ENCODE data around the gene F8. TPM values are rescaled to one million over a fixed set of nuclear protein-coding genes. Genes with fewer than 3 reads are reported as not detected.
"Not testable (repeated sequence)": the region's sequence is repeated elsewhere in the genome, so short reads cannot be mapped to it uniquely, and the experiment has no call there.

F8 gene
- total RNA-seq, 3 donors from 2014 or later (not counting 1 experiment from before 2014, with no cell fraction given): 1.4 to 4.6 (median 2.8) TPM

GRCh38 chrX:154890990-154891639 is 131.4 kb downstream of the F8 start:
- WGBS (ENCODE audit: insufficient coverage): no CpG with 5 or more reads among the region's 1 CpG
- no peak overlapping the region for H3K27ac Mint-ChIP-seq

DNA sequence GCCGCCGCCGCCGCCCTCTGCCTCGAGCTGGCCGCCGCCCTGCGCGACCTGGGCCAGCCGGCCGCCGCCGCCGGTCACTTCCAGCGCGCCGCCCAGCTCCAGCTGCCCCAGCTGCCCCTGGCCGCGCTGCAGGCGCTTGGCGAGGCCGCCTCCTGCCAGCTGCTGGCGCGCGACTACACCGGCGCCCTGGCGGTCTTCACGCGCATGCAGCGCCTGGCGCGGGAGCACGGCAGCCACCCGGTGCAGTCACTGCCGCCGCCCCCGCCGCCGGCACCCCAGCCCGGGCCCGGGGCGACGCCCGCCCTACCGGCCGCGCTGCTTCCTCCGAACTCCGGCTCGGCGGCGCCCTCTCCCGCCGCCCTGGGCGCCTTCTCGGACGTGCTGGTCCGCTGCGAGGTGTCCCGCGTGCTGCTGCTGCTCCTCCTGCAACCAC is 135.7 kb downstream of the F8 start:
- DNase-seq; H3K27ac Mint-ChIP-seq; H3K9me3 Mint-ChIP-seq; H3K4me1 ChIP-seq (ENCODE audit: control insufficient read depth, insufficient read depth, low read length); H3K27me3 Mint-ChIP-seq (ENCODE audit: low read depth in 2 of 2); H3K9me3 ChIP-seq (ENCODE audit: control insufficient read depth, insufficient read depth, low read length); H3K4me1 Mint-ChIP-seq; H3K4me3 Mint-ChIP-seq; H3K27ac ChIP-seq (ENCODE audit: low read length); H3K4me3 ChIP-seq (ENCODE audit: low read length); H3K27me3 ChIP-seq (ENCODE audit: control insufficient read depth, insufficient read depth, low read length); H3K36me3 ChIP-seq (ENCODE audit: control insufficient read depth, insufficient read depth, low read length); H3K36me3 Mint-ChIP-seq; intact Hi-C loops (cut with micrococcal nuclease): not testable (repeated sequence)
- WGBS (ENCODE audit: insufficient coverage): no CpG with 5 or more reads among the region's 62 CpGs
- ATAC-seq: peak; percentile 61 to 68 (median 67)

More at GRCh38 chrX:154890990-154891639, 131.4 kb downstream of the F8 start:
- H3K27me3 ChIP-seq (ENCODE audit: control insufficient read depth, insufficient read depth, low read length): no peaks in the 10 kb centered on the region
- no peak overlapping the region for H3K27ac ChIP-seq (ENCODE audit: low read length)
- Mint-ChIP-seq H3K36me3 (no peaks in the 10 kb centered on the region), H3K9me3 (no peaks in the 10 kb centered on the region), H3K4me3 (no peak overlapping the region), H3K27me3 (ENCODE audit: low read depth in 2 of 2) (no peaks in the 10 kb centered on the region), H3K4me1 (peaks cover 8 to 12% of the 10 kb centered on the region in 2 donors)
- H3K9me3 ChIP-seq (ENCODE audit: control insufficient read depth, insufficient read depth, low read length): no peaks in the 10 kb centered on the region
- intact Hi-C loops (cut with micrococcal nuclease): no loop called here
- no peaks in the 10 kb centered on the region for H3K4me1 ChIP-seq (ENCODE audit: control insufficient read depth, insufficient read depth, low read length)
- H3K36me3 ChIP-seq (ENCODE audit: control insufficient read depth, insufficient read depth, low read length): no peaks in the 10 kb centered on the region
- TF ChIP-seq, protein P1, sequence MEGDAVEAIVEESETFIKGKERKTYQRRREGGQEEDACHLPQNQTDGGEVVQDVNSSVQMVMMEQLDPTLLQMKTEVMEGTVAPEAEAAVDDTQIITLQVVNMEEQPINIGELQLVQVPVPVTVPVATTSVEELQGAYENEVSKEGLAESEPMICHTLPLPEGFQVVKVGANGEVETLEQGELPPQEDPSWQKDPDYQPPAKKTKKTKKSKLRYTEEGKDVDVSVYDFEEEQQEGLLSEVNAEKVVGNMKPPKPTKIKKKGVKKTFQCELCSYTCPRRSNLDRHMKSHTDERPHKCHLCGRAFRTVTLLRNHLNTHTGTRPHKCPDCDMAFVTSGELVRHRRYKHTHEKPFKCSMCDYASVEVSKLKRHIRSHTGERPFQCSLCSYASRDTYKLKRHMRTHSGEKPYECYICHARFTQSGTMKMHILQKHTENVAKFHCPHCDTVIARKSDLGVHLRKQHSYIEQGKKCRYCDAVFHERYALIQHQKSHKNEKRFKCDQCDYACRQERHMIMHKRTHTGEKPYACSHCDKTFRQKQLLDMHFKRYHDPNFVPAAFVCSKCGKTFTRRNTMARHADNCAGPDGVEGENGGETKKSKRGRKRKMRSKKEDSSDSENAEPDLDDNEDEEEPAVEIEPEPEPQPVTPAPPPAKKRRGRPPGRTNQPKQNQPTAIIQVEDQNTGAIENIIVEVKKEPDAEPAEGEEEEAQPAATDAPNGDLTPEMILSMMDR (IDR thresholded peaks at IDR 0.05): no peak
- ATAC-seq: no peak
- no peak overlapping the region for H3K4me3 ChIP-seq (ENCODE audit: low read length)
- no peak for DNase-seq

- H3K27me3 Mint-ChIP-seq (ENCODE audit: low read depth in 2 of 2); H3K4me3 Mint-ChIP-seq; H3K27ac Mint-ChIP-seq; intact Hi-C loops (cut with micrococcal nuclease); H3K4me1 Mint-ChIP-seq; H3K4me1 ChIP-seq (ENCODE audit: control insufficient read depth, insufficient read depth, low read length); H3K36me3 Mint-ChIP-seq; H3K9me3 ChIP-seq (ENCODE audit: control insufficient read depth, insufficient read depth, low read length); H3K36me3 ChIP-seq (ENCODE audit: control insufficient read depth, insufficient read depth, low read length); DNase-seq; H3K27me3 ChIP-seq (ENCODE audit: control insufficient read depth, insufficient read depth, low read length); H3K9me3 Mint-ChIP-seq; H3K27ac ChIP-seq (ENCODE audit: low read length): not testable (repeated sequence)
- WGBS (ENCODE audit: insufficient coverage): no CpG with 5 or more reads among the region's 91 CpGs
- H3K4me3 ChIP-seq (ENCODE audit: low read length): peak within 1 kb of the TSS; percentile 30
- ATAC-seq: peak; percentile 60 to 77 (median 71)
Observed at GRCh38 chrX:154886069-154886788, 136.3 kb downstream of the F8 start, which contains the start of gene F8A1. F8A1 (plus strand) TSS chrX:154886355; CDS start chrX:154886375, 20 bp downstream.

- H3K4me3 ChIP-seq (ENCODE audit: low read length); H3K27me3 ChIP-seq (ENCODE audit: control insufficient read depth, insufficient read depth, low read length); H3K36me3 ChIP-seq (ENCODE audit: control insufficient read depth, insufficient read depth, low read length); H3K9me3 ChIP-seq (ENCODE audit: control insufficient read depth, insufficient read depth, low read length); H3K27ac Mint-ChIP-seq; H3K4me1 ChIP-seq (ENCODE audit: control insufficient read depth, insufficient read depth, low read length); H3K36me3 Mint-ChIP-seq; H3K27me3 Mint-ChIP-seq (ENCODE audit: low read depth in 2 of 2); H3K4me1 Mint-ChIP-seq; H3K27ac ChIP-seq (ENCODE audit: low read length); H3K4me3 Mint-ChIP-seq; H3K9me3 Mint-ChIP-seq; intact Hi-C loops (cut with micrococcal nuclease); DNase-seq: not testable (repeated sequence)
- no CpG with 5 or more reads among the region's 14 CpGs for WGBS (ENCODE audit: insufficient coverage)
- ATAC-seq: peak in 1 of 3 donors; percentile 44
Observed at GRCh38 chrX:154885549-154885948, 137.0 kb downstream of the F8 start.

DNA sequence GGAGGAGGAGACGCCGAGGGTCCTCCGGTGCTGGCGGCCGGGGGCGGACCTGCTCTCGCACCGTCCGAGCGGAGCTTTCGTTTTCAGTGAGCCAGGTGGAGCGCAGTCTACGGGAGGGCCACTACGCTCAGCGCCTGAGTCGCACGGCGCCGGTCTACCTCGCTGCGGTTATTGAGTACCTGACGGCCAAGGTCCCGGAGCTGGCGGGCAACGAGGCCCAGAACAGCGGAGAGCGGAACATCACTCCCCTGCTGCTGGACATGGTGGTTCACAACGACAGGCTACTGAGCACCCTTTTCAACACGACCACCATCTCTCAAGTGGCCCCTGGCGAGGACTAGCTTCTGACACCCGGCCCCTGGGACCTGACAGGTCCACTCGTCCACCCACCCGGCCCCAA is 137.5 kb downstream of the F8 start:
- H3K36me3 Mint-ChIP-seq; H3K27me3 ChIP-seq (ENCODE audit: control insufficient read depth, insufficient read depth, low read length); H3K4me1 Mint-ChIP-seq; H3K4me3 Mint-ChIP-seq; H3K4me3 ChIP-seq (ENCODE audit: low read length); H3K27ac Mint-ChIP-seq; H3K9me3 Mint-ChIP-seq; H3K27me3 Mint-ChIP-seq (ENCODE audit: low read depth in 2 of 2); H3K36me3 ChIP-seq (ENCODE audit: control insufficient read depth, insufficient read depth, low read length); H3K4me1 ChIP-seq (ENCODE audit: control insufficient read depth, insufficient read depth, low read length); intact Hi-C loops (cut with micrococcal nuclease); DNase-seq; H3K9me3 ChIP-seq (ENCODE audit: control insufficient read depth, insufficient read depth, low read length); H3K27ac ChIP-seq (ENCODE audit: low read length); ATAC-seq: not testable (repeated sequence)
- no CpG with 5 or more reads among the region's 33 CpGs for WGBS (ENCODE audit: insufficient coverage)

GRCh38 chrX:154884069-154884468 is 138.5 kb downstream of the F8 start:
- H3K9me3 ChIP-seq (ENCODE audit: control insufficient read depth, insufficient read depth, low read length); H3K4me1 ChIP-seq (ENCODE audit: control insufficient read depth, insufficient read depth, low read length); intact Hi-C loops (cut with micrococcal nuclease); H3K4me1 Mint-ChIP-seq; H3K4me3 Mint-ChIP-seq; H3K27me3 ChIP-seq (ENCODE audit: control insufficient read depth, insufficient read depth, low read length); H3K27ac Mint-ChIP-seq; H3K27ac ChIP-seq (ENCODE audit: low read length); H3K36me3 Mint-ChIP-seq; H3K9me3 Mint-ChIP-seq; H3K4me3 ChIP-seq (ENCODE audit: low read length); H3K27me3 Mint-ChIP-seq (ENCODE audit: low read depth in 2 of 2); H3K36me3 ChIP-seq (ENCODE audit: control insufficient read depth, insufficient read depth, low read length); DNase-seq: not testable (repeated sequence)
- peak in 1 of 3 donors; percentile 47 for ATAC-seq
- no CpG with 5 or more reads among the region's 8 CpGs for WGBS (ENCODE audit: insufficient coverage)
